ENCODE results near the gene B3GAT2. TPM values are rescaled to one million over a fixed set of nuclear protein-coding genes. Genes with fewer than 3 reads are reported as not detected.
A peak's percentile ranks its signal among the peaks of the same experiment; 100 is the strongest.

B3GAT2 gene, protein sequence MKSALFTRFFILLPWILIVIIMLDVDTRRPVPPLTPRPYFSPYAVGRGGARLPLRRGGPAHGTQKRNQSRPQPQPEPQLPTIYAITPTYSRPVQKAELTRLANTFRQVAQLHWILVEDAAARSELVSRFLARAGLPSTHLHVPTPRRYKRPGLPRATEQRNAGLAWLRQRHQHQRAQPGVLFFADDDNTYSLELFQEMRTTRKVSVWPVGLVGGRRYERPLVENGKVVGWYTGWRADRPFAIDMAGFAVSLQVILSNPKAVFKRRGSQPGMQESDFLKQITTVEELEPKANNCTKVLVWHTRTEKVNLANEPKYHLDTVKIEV
- total RNA-seq (2012; rRNA removed), result not detected in 2 replicates

DNA sequence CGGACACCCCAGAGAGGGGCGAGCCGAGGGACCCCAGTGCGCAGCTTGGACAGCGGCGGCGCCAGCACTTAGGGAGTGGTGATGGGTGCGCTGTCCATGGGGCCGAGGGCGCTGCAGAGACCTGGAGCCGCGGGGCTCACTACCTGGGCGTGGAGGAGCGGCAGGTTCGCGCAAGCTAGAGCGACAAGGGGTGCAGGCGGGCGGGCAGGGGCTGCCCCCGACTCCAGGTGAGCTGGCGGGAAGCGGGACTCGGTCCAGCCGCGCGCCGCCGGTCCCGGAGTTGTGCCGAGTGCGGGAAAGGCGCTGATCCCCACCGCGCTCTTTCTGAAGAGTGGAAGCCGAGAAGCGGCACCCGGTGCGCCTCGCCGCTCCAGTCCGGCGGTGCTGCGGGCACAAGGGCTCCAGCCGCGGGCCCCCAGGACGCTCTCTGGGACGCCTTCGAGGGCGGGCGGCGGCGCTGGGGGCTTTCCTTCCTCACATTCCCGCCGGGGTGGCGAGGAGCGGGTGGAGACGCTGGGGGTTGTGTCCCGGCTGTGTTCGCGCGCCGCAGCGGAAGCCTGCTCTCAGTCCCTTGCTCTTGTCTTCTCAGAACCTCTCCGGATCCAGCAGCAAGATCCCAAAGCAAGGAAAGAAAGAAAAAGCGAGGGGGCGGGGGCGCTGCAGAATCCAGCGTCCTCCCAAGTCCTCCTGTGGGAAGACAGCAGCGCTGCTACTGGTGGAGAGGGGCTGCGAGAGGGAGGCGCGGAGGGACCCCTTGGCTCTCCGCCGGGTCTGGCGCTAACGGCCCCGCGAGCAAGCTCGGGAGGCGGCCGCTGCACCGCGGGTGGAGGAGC is at the start of gene B3GAT2:
TSS of gene B3GAT2 (minus strand) at position 610 of the 833 bp plus-strand sequence. CDS start 631 bp downstream, outside the sequence.
- Histone ChIP-seq H3K4me3 (ENCODE audit: low read length) (peak within 1 kb of the TSS; percentile 72), H3K4me2 (ENCODE audit: low read length) (peak within 1 kb of the TSS; percentile 94), H3K36me3 (ENCODE audit: insufficient read depth, low read length) (no peaks in the 10 kb centered on the region), H3K27me3 (ENCODE audit: control insufficient read depth, insufficient read depth, low read length) (peaks cover 86% of the 10 kb centered on the region), H3K9me3 (replicated peaks; ENCODE audit: low read length) (no peaks in the 10 kb centered on the region), H3K4me1 (ENCODE audit: control insufficient read depth, insufficient read depth, low read length) (peaks cover 18% of the 10 kb centered on the region), H3K9ac (ENCODE audit: low read depth, low read length) (no peak within 1 kb of the TSS)

DNA sequence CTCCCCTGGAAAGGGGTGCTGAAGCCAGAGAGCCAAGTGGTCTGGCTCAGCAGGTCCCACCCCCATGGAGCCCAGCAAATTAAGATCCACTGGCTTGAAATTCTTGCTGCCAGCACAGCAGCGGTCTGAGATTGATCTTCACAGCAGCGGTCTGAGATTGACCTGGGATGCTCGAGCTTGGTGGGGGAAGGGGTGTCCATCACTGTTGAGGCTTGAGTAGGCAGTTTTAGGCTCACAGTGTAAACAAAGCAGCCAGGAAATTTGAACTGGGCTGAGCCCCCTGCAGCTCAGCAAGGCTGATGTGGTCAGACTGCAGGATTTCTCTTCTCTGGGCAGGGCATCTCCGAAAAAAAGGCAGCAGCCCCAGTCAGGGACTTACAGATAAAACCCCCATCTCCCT is 41.3 kb upstream of the B3GAT2 start:
- Histone ChIP-seq H3K27me3 (ENCODE audit: control insufficient read depth, insufficient read depth, low read length) (peaks cover 7% of the 10 kb centered on the region), H3K36me3 (ENCODE audit: insufficient read depth, low read length) (no peaks in the 10 kb centered on the region), H3K9ac (ENCODE audit: low read depth, low read length) (no peak overlapping the region), H3K4me2 (ENCODE audit: low read length) (no peak overlapping the region), H3K9me3 (replicated peaks; ENCODE audit: low read length) (no peaks in the 10 kb centered on the region), H3K4me1 (ENCODE audit: control insufficient read depth, insufficient read depth, low read length) (no peaks in the 10 kb centered on the region), H3K4me3 (ENCODE audit: low read length) (no peak overlapping the region)

DNA sequence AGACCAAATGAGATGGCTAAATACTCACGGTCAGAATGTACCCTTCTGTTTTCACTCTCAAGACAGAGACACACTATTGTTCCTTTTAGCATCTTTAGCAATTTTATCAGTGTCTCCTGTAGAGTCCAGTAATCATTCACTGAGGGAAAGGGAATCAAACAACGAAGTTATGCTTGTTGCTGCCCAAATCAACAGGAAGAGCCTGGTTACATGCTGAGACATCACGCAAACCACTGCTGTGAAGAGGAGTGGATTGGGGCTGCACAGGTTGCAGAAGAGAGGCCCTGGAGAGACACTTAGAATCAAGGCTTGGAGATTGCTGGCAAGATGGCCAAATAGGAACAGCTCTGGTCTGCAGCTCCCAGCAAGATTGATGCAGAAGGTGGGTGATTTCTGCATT is 40.5 kb upstream of the B3GAT2 start:
- H3K4me1 ChIP-seq (ENCODE audit: control insufficient read depth, insufficient read depth, low read length), result no peaks in the 10 kb centered on the region
- peaks cover 7% of the 10 kb centered on the region for H3K27me3 ChIP-seq (ENCODE audit: control insufficient read depth, insufficient read depth, low read length)

DNA sequence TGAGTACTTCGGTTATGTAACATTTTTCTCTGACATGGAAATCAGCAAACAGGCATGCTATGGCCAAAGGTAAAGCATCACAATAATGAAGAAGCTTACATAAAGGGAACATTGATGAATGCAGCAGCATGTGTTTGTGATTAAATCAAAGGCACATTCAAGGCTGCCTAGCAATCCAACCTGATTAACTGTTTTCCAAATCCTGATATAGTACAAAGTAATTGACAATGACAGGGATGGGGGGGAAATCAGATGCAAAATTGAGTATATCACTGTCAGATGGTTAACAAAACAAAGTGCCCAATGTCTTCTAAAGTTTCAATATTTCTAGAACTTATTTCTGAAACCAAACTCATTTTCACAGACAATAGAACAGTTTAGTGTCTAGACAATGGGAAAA is 39.2 kb upstream of the B3GAT2 start:
- no peaks in the 10 kb centered on the region for H3K9me3 ChIP-seq (replicated peaks; ENCODE audit: low read length)
- no peak overlapping the region for H3K9ac ChIP-seq (ENCODE audit: low read depth, low read length)
- no peak overlapping the region for H3K4me2 ChIP-seq (ENCODE audit: low read length)
- H3K36me3 ChIP-seq (ENCODE audit: insufficient read depth, low read length), result no peaks in the 10 kb centered on the region
- no peaks in the 10 kb centered on the region for H3K4me1 ChIP-seq (ENCODE audit: control insufficient read depth, insufficient read depth, low read length)
- peaks cover 7% of the 10 kb centered on the region for H3K27me3 ChIP-seq (ENCODE audit: control insufficient read depth, insufficient read depth, low read length)
- no peak overlapping the region for H3K4me3 ChIP-seq (ENCODE audit: low read length)

More for the DNA sequence above, 40.5 kb upstream of the B3GAT2 start:
- no peak overlapping the region for H3K9ac ChIP-seq (ENCODE audit: low read depth, low read length)
- no peak overlapping the region for H3K4me2 ChIP-seq (ENCODE audit: low read length)
- no peaks in the 10 kb centered on the region for H3K9me3 ChIP-seq (replicated peaks; ENCODE audit: low read length)
- no peak overlapping the region for H3K4me3 ChIP-seq (ENCODE audit: low read length)
- H3K36me3 ChIP-seq (ENCODE audit: insufficient read depth, low read length), result no peaks in the 10 kb centered on the region

DNA sequence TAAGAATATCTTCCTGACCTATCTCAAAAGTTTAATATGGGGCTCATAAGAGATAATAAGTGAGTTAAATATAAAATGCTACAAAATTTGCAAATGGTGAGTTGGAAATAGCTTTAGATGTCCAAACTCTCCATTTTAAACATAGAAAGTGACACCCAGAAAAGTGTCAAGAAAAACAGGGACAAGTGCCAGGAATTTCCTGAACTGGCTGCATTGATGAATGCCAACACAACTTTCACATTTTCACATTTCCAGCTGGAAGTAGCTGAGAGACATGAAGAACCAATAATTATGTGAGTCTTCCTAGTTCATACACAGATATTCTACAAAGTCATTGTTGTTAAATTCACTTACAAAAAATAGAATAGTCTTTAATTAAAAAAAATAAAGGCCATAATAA is 38.6 kb upstream of the B3GAT2 start:
- H3K36me3 ChIP-seq (ENCODE audit: insufficient read depth, low read length), result no peaks in the 10 kb centered on the region
- no peak overlapping the region for H3K9ac ChIP-seq (ENCODE audit: low read depth, low read length)
- H3K9me3 ChIP-seq (replicated peaks; ENCODE audit: low read length), result no peaks in the 10 kb centered on the region
- H3K4me1 ChIP-seq (ENCODE audit: control insufficient read depth, insufficient read depth, low read length), result no peaks in the 10 kb centered on the region
- peaks cover 7% of the 10 kb centered on the region for H3K27me3 ChIP-seq (ENCODE audit: control insufficient read depth, insufficient read depth, low read length)
- no peak overlapping the region for H3K4me2 ChIP-seq (ENCODE audit: low read length)
- H3K4me3 ChIP-seq (ENCODE audit: low read length), result no peak overlapping the region

DNA sequence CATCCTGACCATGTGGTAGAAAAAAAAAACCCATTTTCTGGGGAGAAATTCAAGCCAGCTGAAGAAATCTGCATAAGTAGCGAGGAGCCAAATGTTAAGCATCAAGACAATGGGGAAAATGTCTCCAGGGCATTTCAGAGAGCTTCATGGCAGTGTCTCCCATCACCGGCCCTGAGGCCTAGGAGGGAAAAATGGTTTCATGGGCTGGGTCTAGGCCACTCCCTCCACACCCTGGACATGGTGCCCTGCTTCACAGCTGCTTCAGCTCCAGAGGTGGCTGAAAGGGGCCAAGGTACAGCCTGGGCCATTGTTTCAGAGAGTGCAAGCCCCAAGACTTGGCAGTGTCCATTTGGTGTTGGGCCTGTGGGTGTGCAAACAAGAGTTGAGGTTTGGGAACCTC is 34.4 kb upstream of the B3GAT2 start:
- no peak overlapping the region for H3K4me2 ChIP-seq (ENCODE audit: low read length)
- H3K9me3 ChIP-seq (replicated peaks; ENCODE audit: low read length), result no peaks in the 10 kb centered on the region
- peaks cover 14% of the 10 kb centered on the region for H3K27me3 ChIP-seq (ENCODE audit: control insufficient read depth, insufficient read depth, low read length)
- H3K4me1 ChIP-seq (ENCODE audit: control insufficient read depth, insufficient read depth, low read length), result no peaks in the 10 kb centered on the region
- no peak overlapping the region for H3K9ac ChIP-seq (ENCODE audit: low read depth, low read length)
- H3K4me3 ChIP-seq (ENCODE audit: low read length), result no peak overlapping the region
- H3K36me3 ChIP-seq (ENCODE audit: insufficient read depth, low read length), result no peaks in the 10 kb centered on the region

DNA sequence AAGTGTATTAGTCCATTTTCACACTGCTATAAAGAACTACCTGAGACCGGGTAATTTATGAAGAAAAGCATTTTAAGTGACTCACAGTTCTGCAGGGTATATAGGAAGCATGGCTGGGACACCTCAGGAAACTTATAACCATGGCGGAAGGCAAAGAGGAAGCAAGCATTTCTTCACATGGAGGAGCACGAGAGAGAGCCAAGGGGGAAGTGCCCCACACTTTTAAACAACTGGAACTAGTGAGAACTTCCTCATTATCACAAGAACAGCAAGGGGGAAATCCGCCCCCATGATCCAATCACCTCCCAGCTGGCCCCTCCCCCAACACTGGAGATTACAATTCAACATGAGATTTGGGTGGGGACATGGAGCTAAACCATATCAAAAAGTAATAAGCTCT is 28.3 kb upstream of the B3GAT2 start:
- Histone ChIP-seq H3K36me3 (ENCODE audit: insufficient read depth, low read length) (no peaks in the 10 kb centered on the region), H3K4me3 (ENCODE audit: low read length) (no peak overlapping the region), H3K9me3 (replicated peaks; ENCODE audit: low read length) (no peaks in the 10 kb centered on the region), H3K9ac (ENCODE audit: low read depth, low read length) (no peak overlapping the region), H3K4me2 (ENCODE audit: low read length) (no peak overlapping the region), H3K27me3 (ENCODE audit: control insufficient read depth, insufficient read depth, low read length) (peaks cover 7% of the 10 kb centered on the region), H3K4me1 (ENCODE audit: control insufficient read depth, insufficient read depth, low read length) (no peaks in the 10 kb centered on the region)

DNA sequence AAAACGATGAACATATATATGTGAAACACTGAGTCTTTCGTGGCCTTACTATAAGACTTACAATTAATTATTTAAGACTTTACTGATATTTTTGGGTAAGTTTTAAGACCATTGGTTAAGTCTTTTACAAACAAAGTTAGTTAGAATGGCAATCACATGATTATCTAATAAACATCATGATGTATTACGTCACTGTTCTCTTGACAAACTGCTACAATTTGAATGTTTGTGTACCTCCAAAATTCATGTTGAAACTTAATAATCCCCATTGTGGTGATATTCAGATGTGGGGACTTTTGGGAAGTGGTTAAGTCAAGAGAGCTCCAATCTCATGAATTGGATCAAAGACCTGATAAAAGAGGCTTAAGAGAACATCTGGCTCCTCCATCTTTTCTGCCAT is 25.9 kb upstream of the B3GAT2 start:
- H3K4me2 ChIP-seq (ENCODE audit: low read length), result no peak overlapping the region

DNA sequence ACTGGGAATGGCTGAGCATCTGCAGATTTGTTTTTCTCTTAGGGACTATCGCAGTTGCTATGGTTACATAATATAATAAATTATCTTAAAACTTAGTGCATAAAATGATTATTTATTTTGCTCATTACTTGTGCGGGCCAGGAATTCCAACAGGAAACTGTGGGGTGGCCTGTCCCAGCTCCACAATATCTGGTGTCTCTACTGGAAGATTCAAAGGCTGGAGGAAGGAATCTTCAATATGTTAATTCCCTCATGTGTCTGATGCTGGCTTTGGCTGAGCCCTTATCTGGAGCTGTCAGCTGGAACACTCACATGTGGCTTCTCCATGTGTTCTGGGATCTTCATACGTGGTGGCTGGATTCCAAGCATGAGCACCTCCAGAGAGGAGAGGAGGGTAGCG is 23.9 kb upstream of the B3GAT2 start:
- Histone ChIP-seq H3K27me3 (ENCODE audit: control insufficient read depth, insufficient read depth, low read length) (no peaks in the 10 kb centered on the region), H3K9ac (ENCODE audit: low read depth, low read length) (no peak overlapping the region), H3K36me3 (ENCODE audit: insufficient read depth, low read length) (no peaks in the 10 kb centered on the region), H3K4me1 (ENCODE audit: control insufficient read depth, insufficient read depth, low read length) (no peaks in the 10 kb centered on the region), H3K9me3 (replicated peaks; ENCODE audit: low read length) (no peaks in the 10 kb centered on the region), H3K4me2 (ENCODE audit: low read length) (no peak overlapping the region), H3K4me3 (ENCODE audit: low read length) (no peak overlapping the region)

More for the DNA sequence above, 25.9 kb upstream of the B3GAT2 start:
- no peak overlapping the region for H3K9ac ChIP-seq (ENCODE audit: low read depth, low read length)
- H3K27me3 ChIP-seq (ENCODE audit: control insufficient read depth, insufficient read depth, low read length), result peaks cover 4% of the 10 kb centered on the region
- no peak overlapping the region for H3K4me3 ChIP-seq (ENCODE audit: low read length)
- H3K36me3 ChIP-seq (ENCODE audit: insufficient read depth, low read length), result no peaks in the 10 kb centered on the region
- H3K4me1 ChIP-seq (ENCODE audit: control insufficient read depth, insufficient read depth, low read length), result no peaks in the 10 kb centered on the region
- no peaks in the 10 kb centered on the region for H3K9me3 ChIP-seq (replicated peaks; ENCODE audit: low read length)

DNA sequence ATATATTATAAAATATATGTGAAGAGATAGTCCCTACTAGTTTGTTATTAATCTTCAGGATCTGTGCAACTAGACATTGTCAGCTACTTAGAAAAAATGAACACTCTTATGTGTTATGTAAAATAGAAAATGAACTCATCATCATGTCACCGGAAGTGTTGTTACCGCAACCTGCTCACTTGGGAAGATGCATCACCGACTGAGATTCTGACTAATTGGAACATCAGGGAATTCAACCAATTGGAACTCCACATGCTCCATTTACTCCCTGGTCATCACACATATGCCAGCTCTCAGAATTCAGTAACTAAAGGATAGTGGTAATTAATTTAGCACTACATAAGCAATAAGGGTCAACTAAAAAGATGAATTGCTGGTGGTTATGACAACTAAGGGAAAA is 16.7 kb upstream of the B3GAT2 start:
- no peaks in the 10 kb centered on the region for H3K27me3 ChIP-seq (ENCODE audit: control insufficient read depth, insufficient read depth, low read length)
- H3K4me2 ChIP-seq (ENCODE audit: low read length), result no peak overlapping the region
- no peaks in the 10 kb centered on the region for H3K9me3 ChIP-seq (replicated peaks; ENCODE audit: low read length)
- no peaks in the 10 kb centered on the region for H3K36me3 ChIP-seq (ENCODE audit: insufficient read depth, low read length)
- H3K4me3 ChIP-seq (ENCODE audit: low read length), result no peak overlapping the region
- no peaks in the 10 kb centered on the region for H3K4me1 ChIP-seq (ENCODE audit: control insufficient read depth, insufficient read depth, low read length)
- H3K9ac ChIP-seq (ENCODE audit: low read depth, low read length), result no peak overlapping the region

DNA sequence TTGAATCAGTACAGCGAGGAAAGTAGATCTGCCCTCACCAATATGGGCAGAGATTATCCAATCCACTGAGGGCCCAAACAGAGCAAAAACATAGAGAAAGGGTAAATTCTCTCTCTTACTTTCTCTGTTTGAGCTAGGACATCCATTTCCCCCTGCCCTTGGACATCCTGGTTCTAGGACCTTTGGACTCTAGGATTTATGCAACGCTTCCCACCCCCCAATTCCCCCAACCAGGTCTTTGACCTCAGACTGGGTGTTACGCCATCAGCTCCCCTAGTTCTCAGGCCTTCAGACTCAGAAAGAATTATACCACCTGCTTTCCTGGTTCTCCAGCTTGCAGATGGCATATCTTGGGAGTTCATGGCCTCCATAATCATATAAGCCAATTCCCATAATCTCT is 10.2 kb upstream of the B3GAT2 start:
- Histone ChIP-seq H3K27me3 (ENCODE audit: control insufficient read depth, insufficient read depth, low read length) (no peaks in the 10 kb centered on the region), H3K4me1 (ENCODE audit: control insufficient read depth, insufficient read depth, low read length) (no peaks in the 10 kb centered on the region), H3K9ac (ENCODE audit: low read depth, low read length) (no peak overlapping the region), H3K4me3 (ENCODE audit: low read length) (no peak overlapping the region), H3K4me2 (ENCODE audit: low read length) (no peak overlapping the region), H3K36me3 (ENCODE audit: insufficient read depth, low read length) (no peaks in the 10 kb centered on the region), H3K9me3 (replicated peaks; ENCODE audit: low read length) (no peaks in the 10 kb centered on the region)

Measured in skeletal muscle satellite cell (primary cell).